ELR (cell line): ENCODE data around the gene ADAM12.

ENCODE experiments used
- DNase-seq: peaks from one replicate; pipeline ENCODE4 v3.0.0-alpha.2; 2015; ENCODE audit warnings: low read depth

ADAM12 gene

GRCh38 chr10:126081841-126082466 is 306.3 kb downstream of the ADAM12 start:
- DNase-seq: no peak

GRCh38 chr10:126080879-126081411 is 307.3 kb downstream of the ADAM12 start:
- DNase-seq: peak; percentile 18

DNA sequence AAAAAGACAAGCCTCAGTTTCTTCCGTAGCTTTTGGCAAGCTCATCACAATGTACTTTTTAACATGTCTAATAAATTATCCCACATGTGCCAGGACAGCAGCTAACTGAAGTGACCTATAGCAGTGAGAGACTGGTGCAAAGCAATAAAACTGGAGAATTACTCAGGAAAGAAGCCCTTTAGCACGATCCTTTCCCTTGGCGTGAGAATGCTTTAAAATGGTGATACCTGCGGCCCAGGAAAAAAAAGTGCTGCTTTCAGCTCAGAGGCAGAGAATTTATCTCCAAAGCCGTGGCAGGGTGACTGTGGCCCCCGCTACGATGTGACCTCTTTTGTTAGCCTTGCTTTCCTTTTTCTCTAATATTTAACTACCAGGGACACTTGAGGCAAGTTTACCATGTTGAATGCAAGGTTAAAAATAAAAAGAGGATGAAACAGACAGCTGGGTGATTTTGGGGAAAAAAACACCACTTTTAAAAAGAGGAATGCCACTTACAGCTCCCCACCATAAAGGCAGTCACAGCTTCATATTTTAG is 307.9 kb downstream of the ADAM12 start:
- DNase-seq: no peak

GRCh38 chr10:126075009-126075408 is 313.3 kb downstream of the ADAM12 start:
- DNase-seq: no peak

GRCh38 chr10:126074291-126074690 is 314.0 kb downstream of the ADAM12 start:
- no peak for DNase-seq

GRCh38 chr10:126073606-126074005 is 314.7 kb downstream of the ADAM12 start:
- DNase-seq: no peak

DNA sequence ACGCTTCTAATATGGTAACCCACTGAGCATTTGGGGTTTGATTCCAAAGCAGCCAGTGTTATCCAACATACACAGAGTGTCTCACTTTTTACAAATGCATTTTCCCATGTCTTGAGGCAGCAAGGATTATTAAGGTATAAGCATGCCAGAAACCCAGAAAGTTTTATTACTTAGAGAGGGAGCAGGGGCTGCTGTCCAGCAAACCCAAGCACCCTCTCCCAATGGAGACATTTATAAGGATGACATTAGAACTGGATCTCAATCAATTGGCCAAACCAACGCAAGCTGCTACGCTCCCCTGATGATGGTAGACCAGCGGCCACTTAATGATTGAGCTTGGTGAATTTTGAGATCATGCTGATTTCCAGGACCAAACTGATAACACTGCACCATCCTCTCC is 315.7 kb downstream of the ADAM12 start:
- DNase-seq: no peak

DNA sequence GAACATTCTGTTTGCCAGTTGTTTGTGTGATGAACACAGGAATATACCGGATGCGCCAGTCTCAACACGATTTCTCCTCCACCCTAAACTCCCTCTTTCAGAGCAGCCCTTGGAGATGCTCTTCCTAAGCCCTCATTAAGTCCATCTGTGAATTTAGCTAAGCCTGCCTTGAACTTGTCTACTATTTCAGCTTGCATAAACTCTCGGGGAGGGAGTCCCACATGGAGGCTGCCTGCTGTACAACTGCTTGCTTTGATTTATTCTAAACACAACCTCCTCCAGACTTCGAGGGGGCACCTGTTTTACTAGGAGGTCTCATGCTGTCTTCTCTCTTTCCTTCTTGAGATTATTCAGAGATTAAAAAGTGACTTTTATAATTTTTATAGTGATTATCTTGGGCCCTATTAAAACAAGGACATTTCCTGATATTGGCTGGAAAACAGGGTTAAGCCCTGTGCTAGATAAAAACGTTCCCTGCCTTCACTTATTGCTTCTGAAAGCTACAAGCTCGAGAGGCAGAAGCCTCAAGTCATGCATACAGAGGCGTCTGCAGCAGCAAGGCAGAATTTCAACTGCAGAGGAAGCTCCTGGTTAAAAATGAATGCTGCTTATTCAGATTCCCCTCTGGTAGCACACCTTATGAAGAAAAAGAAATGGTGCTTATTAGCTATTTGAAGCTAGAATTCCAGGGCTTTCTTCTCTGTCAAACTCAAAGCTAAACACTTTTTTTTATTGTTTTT is 317.6 kb downstream of the ADAM12 start:
- DNase-seq: no peak

- DNase-seq: no peak
These were observed 320.0 kb downstream of the ADAM12 start for GRCh38 chr10:126068322-126068721.

- no peak for DNase-seq
These were observed 321.8 kb downstream of the ADAM12 start for GRCh38 chr10:126066456-126066855.

DNA sequence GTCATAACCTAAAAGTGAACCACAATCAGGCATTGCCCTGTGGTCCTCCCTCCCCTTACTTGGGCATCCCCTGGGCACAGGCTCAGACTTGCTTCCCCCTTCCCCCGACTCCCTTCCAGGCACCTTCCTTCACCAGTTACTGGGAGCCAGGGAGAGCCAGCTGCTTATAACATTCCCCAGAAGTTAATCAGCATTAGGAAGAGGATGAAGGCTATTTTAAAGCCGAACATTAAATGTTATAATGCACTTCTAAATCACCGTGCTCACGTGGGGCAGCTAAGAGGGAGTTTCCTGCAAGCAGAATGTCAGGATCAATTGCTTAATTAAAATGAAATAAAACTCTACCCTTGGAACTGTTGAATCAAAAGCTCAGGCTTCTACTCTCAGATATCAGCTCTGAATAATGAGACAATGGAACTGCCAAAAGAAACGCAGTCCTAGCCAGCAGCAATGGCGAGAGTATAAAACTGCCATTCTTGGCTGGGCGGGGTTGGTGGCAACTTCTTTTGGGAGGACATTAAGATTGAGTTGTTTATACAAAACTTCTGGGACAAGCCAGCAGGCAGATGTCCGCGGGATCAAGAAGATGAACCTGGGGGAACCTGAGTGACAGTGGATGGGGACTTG is 322.4 kb downstream of the ADAM12 start:
- DNase-seq: no peak

- DNase-seq: no peak
These were observed 323.8 kb downstream of the ADAM12 start for GRCh38 chr10:126064512-126064911.

- DNase-seq: peak; percentile 87
These were observed 324.9 kb downstream of the ADAM12 start for GRCh38 chr10:126063353-126063791.

DNA sequence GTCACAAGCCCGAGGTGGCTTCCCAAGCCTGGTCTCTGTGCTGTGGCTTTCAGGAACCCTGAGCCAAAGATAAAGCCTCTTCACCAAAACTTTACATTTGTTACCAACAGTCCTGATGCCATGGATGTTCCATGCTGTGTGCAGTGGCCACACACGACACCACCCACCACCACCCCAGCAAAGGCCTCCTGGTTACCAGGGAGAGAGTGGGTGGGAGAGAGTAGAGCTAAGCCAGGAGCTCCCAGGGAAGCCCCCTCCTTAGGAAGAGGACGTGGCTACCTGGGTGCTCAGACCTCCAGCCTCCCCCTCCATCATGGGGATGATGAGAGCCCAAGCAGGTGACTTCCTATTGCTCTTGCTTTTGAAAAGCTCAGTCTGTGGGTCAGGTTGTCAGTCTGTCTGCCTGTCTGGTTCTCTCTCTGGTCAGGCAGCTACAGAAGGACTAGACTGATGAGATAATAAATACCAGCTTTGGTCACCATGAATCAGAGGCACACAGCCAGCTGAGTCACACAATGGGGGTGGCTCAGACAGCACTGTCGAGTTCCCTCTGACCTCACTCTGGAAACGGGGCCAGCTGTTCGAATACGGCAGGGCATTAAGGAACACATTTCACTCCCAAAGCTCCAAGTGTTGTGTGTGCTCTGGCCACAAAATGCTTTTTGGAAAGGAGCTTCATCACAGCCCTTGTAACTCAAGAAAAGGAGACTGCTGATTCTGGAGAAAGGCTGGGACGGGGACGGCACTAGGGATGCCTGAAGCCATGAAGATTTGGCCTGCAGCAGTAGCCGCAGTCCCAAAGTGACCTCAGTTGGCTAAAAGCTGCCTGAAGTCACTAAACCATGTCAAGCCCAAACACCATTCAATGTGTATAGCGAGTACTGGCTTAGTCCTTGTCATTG is 325.9 kb downstream of the ADAM12 start:
- DNase-seq: peak; percentile 97

DNA sequence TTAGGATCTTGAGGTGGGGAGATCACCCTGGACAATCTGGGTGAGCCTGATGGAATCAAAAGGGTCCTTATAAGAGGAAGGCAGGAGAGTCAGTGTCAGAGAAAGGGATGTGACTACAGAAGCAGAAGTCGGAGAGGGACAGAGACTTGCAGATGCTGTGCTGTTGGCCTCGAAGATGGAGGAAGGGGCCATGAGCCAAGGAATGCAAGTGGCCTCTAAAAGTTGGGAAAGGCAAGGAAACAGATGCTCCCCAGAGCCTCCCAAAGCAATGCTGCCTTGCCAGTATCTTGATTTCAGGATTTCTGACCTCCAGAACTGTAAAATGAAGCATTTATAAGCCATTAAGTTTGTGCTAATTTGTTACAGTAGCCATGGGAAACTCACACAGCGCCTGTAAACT is 326.8 kb downstream of the ADAM12 start:
- DNase-seq: no peak

GRCh38 chr10:126060261-126060931 is 327.9 kb downstream of the ADAM12 start:
- DNase-seq: peak; percentile 85

DNA sequence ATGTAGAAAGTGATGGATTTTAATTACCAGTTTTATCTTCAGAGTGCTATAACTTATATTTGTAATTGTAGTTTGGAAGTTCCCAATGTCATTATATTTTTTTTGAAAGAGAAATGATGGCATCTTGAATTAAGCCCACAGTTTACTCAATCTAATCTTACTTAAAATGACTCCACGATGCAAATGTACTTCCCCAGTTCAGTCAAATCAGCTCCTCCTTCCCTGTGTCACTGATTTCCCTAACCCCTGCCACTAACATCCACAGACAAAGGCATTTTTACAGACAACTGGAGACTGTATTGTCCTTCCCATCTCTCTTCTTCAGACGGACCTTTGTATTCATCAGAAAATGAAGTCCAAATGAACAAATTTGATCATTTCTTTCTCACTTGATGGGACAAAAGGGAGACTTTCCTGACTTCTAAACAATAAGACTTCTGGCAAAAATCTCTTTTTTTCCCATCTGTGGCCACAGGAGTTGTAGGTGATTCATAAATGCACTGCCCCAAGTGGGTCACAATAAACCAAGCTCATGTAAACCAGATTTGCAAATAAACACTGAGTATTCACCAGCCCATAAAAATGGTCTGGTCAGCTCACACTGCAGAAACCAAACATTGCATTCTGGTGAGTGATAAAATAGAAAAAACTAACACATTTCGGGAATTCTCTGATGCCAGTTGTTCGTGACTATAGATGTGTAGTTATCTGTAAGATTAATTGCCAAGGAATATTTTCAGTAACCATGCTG is 329.0 kb downstream of the ADAM12 start:
- DNase-seq: peak; percentile 73

- no peak for DNase-seq
These were observed 329.8 kb downstream of the ADAM12 start for GRCh38 chr10:126058507-126058906.

DNA sequence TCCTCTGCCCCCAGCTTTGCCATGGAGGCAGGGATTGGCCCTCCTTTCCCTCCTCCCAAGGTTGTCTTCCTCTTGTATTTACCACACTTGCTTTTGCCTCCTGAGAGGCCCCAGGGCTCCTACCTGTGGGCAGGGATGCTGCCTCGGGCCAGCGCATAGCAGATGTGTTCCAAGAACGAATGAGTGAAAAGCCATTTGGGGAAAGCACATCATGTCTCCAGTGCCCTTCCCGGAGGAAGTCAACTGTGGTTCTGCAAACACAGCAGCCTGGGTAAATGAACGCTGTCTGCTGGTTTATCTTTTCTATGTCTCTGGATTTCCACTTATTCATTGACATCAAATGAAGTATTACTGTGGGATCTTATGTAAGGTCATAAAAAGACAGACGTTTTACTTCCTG is 330.2 kb downstream of the ADAM12 start:
- no peak for DNase-seq

DNA sequence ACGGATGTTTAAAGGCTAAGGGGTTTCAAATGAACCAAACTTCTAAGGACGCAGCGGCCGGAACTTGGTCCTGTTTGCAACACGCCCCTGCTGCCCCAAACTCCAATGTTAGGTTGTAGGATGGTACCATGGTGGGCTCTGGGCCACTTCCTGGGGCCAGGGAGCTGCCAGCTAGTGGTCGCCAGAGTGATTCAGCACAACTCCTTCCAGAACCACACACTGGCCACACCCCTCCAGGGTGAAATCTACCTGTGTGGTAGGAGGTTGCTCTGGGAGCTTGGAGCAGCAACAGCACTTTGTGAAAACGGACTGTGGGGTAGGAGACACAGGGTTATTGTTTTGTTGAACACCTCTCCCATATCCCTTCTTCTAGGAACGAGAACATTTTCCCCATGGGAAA is 330.8 kb downstream of the ADAM12 start:
- no peak for DNase-seq
